Activated CD4-positive, alpha-beta T cell treated with anti-CD3 and anti-CD28 coated beads, Interleukin-2, amount 50 U/mL, for 4 hours (primary cell): Measurements from ENCODE around the gene POTEM.
"Not testable (repeated sequence)": the region's sequence is repeated elsewhere in the genome, so short reads cannot be mapped to it uniquely, and the experiment has no call there.

Experiments used
- DNase-seq, 2 experiments: peaks; one replicate each; pipeline ENCODE4 v3.0.0-alpha.2; 2020

Gene POTEM

DNA sequence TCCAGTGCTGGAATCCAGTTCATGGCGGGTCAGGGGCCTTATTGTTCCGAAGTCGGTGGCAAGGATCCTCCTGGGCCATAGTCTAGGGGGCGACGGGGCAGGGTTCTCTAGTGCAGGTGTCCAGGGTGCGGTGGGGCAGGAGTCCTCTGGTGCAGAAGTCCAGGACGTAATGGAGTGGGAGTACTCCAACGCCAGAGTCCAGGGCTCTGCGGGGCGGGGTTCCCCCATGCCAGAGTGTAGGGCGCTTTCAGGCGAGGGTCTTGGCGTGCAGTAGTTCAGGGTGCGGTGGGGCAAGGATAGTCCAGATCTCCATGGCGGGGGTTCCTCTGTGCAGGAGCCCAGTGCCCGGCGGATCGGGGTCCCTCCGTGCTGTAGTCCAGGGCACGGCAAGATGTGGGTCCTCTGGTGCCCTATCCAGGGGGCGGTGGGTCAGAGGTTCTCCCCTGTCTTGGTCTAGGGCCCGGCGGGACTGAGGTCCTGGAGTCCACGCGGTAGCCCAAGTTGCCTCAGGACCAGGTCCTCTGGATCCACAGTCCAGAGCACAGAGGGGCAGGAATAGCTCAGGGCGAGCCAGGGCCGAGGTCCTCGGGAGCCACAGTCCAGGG, 70.9 kb downstream of the POTEM start:
- not testable (repeated sequence) for DNase-seq

DNA sequence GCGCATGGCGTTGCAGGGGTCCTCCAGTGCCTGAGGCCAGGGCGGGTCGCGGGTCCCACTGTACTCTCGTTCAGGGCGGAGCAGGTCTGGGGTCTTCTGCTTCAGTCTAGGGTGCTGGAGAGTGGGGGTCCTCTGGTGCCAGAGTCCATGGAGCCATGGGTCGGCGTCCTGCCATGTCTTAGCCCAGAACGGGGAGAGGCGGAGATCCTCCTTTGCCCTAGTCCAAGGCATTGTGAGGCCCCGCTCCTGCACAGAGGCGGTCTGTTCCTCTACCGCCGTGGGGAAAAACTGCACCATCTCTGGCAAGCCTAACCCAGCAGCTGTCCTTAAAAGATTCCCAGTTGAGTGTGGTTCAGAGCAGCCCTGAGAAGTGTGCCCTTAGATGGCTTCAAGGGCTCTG, 71.6 kb downstream of the POTEM start:
- not testable (repeated sequence) for DNase-seq

DNA sequence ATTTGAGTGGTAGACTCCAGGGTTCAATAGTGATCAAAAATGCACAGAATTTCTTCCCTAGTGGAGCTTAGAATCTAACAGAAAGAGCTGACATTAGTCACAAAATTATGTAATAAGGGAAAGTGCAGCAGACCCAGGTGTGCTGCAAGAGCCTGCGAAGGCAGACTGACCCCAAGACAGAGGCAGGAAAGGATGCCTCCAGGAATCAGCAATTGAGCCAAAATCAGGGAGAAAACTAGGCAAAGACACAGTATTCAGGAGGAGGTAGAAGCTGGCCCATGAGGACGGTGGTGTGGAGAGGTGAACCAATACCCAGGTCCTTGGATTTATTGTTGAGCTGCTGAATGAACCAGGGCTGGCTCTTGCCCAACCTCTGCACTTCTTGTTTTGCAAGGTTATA, 76.2 kb downstream of the POTEM start:
- not testable (repeated sequence) for DNase-seq
